SK-N-SH treated with all-trans-retinoic acid at 6 μM for 48 hours (cell line): ENCODE results near the gene ORC1.

Source experiments
- ATAC-seq: fragments of 200-7000 bp; cut with Tn5 transposase; 3 replicates; pipeline ENCODE4 v1.9.1; 2020; ENCODE audit warnings: mild to moderate bottlenecking, moderate library complexity
- ARNTL ChIP-seq: fragments of 450-650 bp; formaldehyde crosslinking; IDR thresholded peaks from 2 replicates; pipeline ENCODE4 v1.5.0; 2020; ENCODE audit warnings: low read depth, mild to moderate bottlenecking, moderate library complexity, borderline replicate concordance
- BACH2 ChIP-seq: fragments of 250-450 bp; sonication (Bioruptor Pico); IDR thresholded peaks from 2 replicates; pipeline ENCODE4 v1.9.0; 2021; ENCODE audit warnings: mild to moderate bottlenecking, borderline replicate concordance
- CSDC2 ChIP-seq: fragments of 250-450 bp; sonication (Bioruptor Pico); IDR thresholded peaks from 2 replicates; pipeline ENCODE4 v1.5.0; 2020; ENCODE audit warnings: mild to moderate bottlenecking, moderate library complexity
- CSRNP3 ChIP-seq: fragments of 250-450 bp; sonication (Bioruptor Pico); IDR thresholded peaks from 2 replicates; pipeline ENCODE4 v1.5.1; 2021; ENCODE audit warnings: mild to moderate bottlenecking, moderate library complexity
- ESRRG ChIP-seq: fragments of 250-450 bp; sonication (Bioruptor Pico); IDR thresholded peaks from 2 replicates; pipeline ENCODE4 v1.6.1; 2021; ENCODE audit warnings: mild to moderate bottlenecking
- GLIS3 ChIP-seq: fragments of 250-450 bp; sonication (Bioruptor Pico); IDR thresholded peaks from 2 replicates; pipeline ENCODE4 v1.5.0; 2020; ENCODE audit warnings: mild to moderate bottlenecking, moderate library complexity
- ISL1 ChIP-seq: fragments of 250-450 bp; sonication (Bioruptor Pico); IDR thresholded peaks from 2 replicates; pipeline ENCODE4 v2.1.2; 2022; ENCODE audit warnings: mild to moderate bottlenecking, moderate library complexity
- OSR1 ChIP-seq: fragments of 250-450 bp; sonication (Bioruptor Pico); IDR thresholded peaks from 2 replicates; pipeline ENCODE4 v1.8.0; 2022; ENCODE audit warnings: moderate library complexity, mild to moderate bottlenecking, inconsistent platforms
- PPARA ChIP-seq: fragments of 250-450 bp; sonication (Bioruptor Pico); IDR thresholded peaks from 2 replicates; pipeline ENCODE4 v1.5.0; 2020; ENCODE audit warnings: mild to moderate bottlenecking, borderline replicate concordance
- RARB ChIP-seq: fragments of 250-450 bp; sonication (Bioruptor Pico); IDR thresholded peaks from 2 replicates; pipeline ENCODE4 v1.8.0; 2021; ENCODE audit warnings: mild to moderate bottlenecking, moderate library complexity
- SNAI2 ChIP-seq: fragments of 250-450 bp; sonication (Bioruptor Pico); IDR thresholded peaks from 2 replicates; pipeline ENCODE4 v1.5.0; 2020; ENCODE audit warnings: mild to moderate bottlenecking, moderate library complexity
- TCF4 ChIP-seq: fragments of 250-450 bp; sonication (Bioruptor Pico); IDR thresholded peaks from 2 replicates; pipeline ENCODE4 v1.8.0; 2021; ENCODE audit warnings: mild to moderate bottlenecking, moderate library complexity, borderline replicate concordance
- TOX ChIP-seq: fragments of 250-450 bp; sonication (Bioruptor Pico); IDR thresholded peaks from 2 replicates; pipeline ENCODE4 v1.8.0; 2021; ENCODE audit warnings: mild to moderate bottlenecking, moderate library complexity, borderline replicate concordance
- TSHZ2 ChIP-seq: fragments of 250-450 bp; sonication (Bioruptor Pico); IDR thresholded peaks from 2 replicates; pipeline ENCODE4 v1.5.0; 2020; ENCODE audit warnings: mild to moderate bottlenecking, moderate library complexity
- ZC3H10 ChIP-seq: fragments of 250-450 bp; sonication (Bioruptor Pico); IDR thresholded peaks from 2 replicates; pipeline ENCODE4 v1.5.1; 2021; ENCODE audit warnings: mild to moderate bottlenecking, moderate library complexity
- ZFP3 ChIP-seq: fragments of 250-450 bp; sonication (Bioruptor Pico); IDR thresholded peaks from 2 replicates; pipeline ENCODE4 v1.5.0; 2020; ENCODE audit warnings: mild to moderate bottlenecking, moderate library complexity
- ZFP30 ChIP-seq: fragments of 450-650 bp; formaldehyde crosslinking; IDR thresholded peaks from 2 replicates; pipeline ENCODE4 v1.5.0; 2022; ENCODE audit warnings: mild to moderate bottlenecking, moderate library complexity
- ZNF565 ChIP-seq: fragments of 450-650 bp; formaldehyde crosslinking; conservative IDR thresholded peaks from 2 replicates; pipeline ENCODE4 v1.5.0; 2020; ENCODE audit warnings: low read depth, mild to moderate bottlenecking, moderate library complexity
- ZNF8 ChIP-seq: fragments of 450-650 bp; formaldehyde crosslinking; IDR thresholded peaks from 2 replicates; pipeline ENCODE4 v1.5.0; 2020; ENCODE audit warnings: mild to moderate bottlenecking, moderate library complexity
- TF ChIP-seq, protein P1 (sequence below): fragments of 250-450 bp; sonication (Bioruptor Pico); IDR thresholded peaks from 2 replicates; pipeline ENCODE4 v1.8.0; 2020; ENCODE audit warnings: mild to moderate bottlenecking, moderate library complexity, borderline replicate concordance

ORC1 gene

GRCh38 chr1:52358851-52359497 is 45.2 kb downstream of the ORC1 start:
- ATAC-seq, result no peak
- TF ChIP-seq ARNTL (no peak), ESRRG (no peak), CSRNP3 (CRISPR knock-in tag) (no peak), PPARA (CRISPR knock-in tag) (no peak), ZNF565 (no peak), ZFP3 (no peak), GLIS3 (CRISPR knock-in tag) (no peak), CSDC2 (no peak), TSHZ2 (CRISPR knock-in tag) (no peak), ISL1 (no peak), BACH2 (CRISPR knock-in tag) (no peak), OSR1 (CRISPR knock-in tag) (no peak), TCF4 (CRISPR knock-in tag) (no peak), SNAI2 (CRISPR knock-in tag) (no peak), ZC3H10 (CRISPR knock-in tag) (no peak), RARB (CRISPR knock-in tag) (no peak)
- TF ChIP-seq, protein P1, sequence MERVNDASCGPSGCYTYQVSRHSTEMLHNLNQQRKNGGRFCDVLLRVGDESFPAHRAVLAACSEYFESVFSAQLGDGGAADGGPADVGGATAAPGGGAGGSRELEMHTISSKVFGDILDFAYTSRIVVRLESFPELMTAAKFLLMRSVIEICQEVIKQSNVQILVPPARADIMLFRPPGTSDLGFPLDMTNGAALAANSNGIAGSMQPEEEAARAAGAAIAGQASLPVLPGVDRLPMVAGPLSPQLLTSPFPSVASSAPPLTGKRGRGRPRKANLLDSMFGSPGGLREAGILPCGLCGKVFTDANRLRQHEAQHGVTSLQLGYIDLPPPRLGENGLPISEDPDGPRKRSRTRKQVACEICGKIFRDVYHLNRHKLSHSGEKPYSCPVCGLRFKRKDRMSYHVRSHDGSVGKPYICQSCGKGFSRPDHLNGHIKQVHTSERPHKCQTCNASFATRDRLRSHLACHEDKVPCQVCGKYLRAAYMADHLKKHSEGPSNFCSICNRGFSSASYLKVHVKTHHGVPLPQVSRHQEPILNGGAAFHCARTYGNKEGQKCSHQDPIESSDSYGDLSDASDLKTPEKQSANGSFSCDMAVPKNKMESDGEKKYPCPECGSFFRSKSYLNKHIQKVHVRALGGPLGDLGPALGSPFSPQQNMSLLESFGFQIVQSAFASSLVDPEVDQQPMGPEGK (CRISPR knock-in tag), result no peak

DNA sequence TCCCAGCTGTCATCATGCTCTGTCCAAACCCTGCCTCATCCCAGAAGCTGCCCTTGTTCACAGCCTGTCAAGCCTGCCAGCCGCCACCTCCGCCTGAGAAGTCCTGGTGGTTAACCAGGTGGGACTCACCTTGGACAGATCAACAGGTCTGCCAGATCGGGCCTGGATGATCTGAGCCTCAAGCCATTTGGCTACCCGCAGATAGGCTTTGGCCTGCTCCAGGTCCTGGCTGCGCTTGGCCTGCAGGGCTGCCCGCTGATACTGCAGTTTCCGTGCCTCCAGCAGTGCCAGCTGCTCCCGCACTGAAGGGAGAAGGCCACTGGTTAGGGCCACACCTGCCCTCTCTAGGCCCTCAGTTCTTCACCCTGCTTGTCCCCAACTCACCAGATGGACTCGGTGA is 46.8 kb downstream of the ORC1 start:
- no peak for ATAC-seq
- no peak for TF ChIP-seq ZNF8 (CRISPR knock-in tag)
- no peak for TF ChIP-seq TOX (CRISPR knock-in tag)
- TF ChIP-seq SNAI2 (CRISPR knock-in tag), result no peak
- TF ChIP-seq CSRNP3 (CRISPR knock-in tag), result no peak
- TF ChIP-seq CSDC2, result no peak
- TF ChIP-seq ZFP30 (CRISPR knock-in tag), result no peak
- TF ChIP-seq ARNTL, result no peak
- no peak for TF ChIP-seq RARB (CRISPR knock-in tag)
- TF ChIP-seq ZC3H10 (CRISPR knock-in tag), result no peak
- TF ChIP-seq, protein P1 (CRISPR knock-in tag), result no peak
- no peak for TF ChIP-seq ZFP3
- TF ChIP-seq TSHZ2 (CRISPR knock-in tag), result no peak
